SK-N-SH (cell line): ENCODE data around the gene LAMB1. TPM values are rescaled to one million over a fixed set of nuclear protein-coding genes. Genes with fewer than 3 reads are reported as not detected.

Source experiments
- CTCF ChIA-PET: fragments of 300-600, 350-600 bp; formaldehyde crosslinking; extraction: SDS; loops from one replicate; lab custom pipeline; 2021; lab: Yijun Ruan, JAX
- POLR2A ChIA-PET: fragments of 350-600 bp; sonication (Branson Sonifier 250); formaldehyde crosslinking; extraction: SDS; loops from one replicate; lab custom pipeline; 2020; ENCODE audit warnings: antibody characterized with exemption, inconsistent platforms; lab: Yijun Ruan, JAX
- DNase-seq: peaks from one replicate; pipeline ENCODE4 v3.0.0; 2012
- H2AFZ ChIP-seq: fragments of 200-600 bp; sonication (generic); 2 replicates; pipeline ENCODE4 v1.8.1; 2016; ENCODE audit warnings: antibody characterized with exemption, mild to moderate bottlenecking, low read depth
- H3F3A ChIP-seq: fragments of 200-600 bp; sonication (generic); replicated peaks from 2 replicates; pipeline ENCODE3; 2016; ENCODE audit warnings: antibody characterized with exemption, mild to moderate bottlenecking; ENCODE audit not compliant: insufficient read depth
- H3K27ac ChIP-seq, 2 experiments: fragments of 200-500 bp in 1 of 2; fragments of 200-600 bp in 1 of 2; sonication (Bioruptor generic) in 1 of 2; sonication (generic), shearing (Covaris generic) in 1 of 2; 2 replicates each; pipeline versions ENCODE4 v1.5.1 to v1.6.1; 2014 to 2016; ENCODE audit warnings: low read depth in 2 of 2, inconsistent platforms in 1 of 2, low read length in 1 of 2, mild to moderate bottlenecking in 1 of 2, mixed read lengths in 1 of 2
- H3K27me3 ChIP-seq: fragments of 200-600 bp; sonication (generic), shearing (Covaris generic); 2 replicates; pipeline ENCODE4 v1.6.1; 2016; ENCODE audit warnings: mixed run types; ENCODE audit not compliant: insufficient read depth
- H3K36me3 ChIP-seq, 2 experiments: fragments of 200-500 bp in 1 of 2; fragments of 200-600 bp in 1 of 2; sonication (Bioruptor generic) in 1 of 2; sonication (generic) in 1 of 2; replicated peaks in 1 of 2; 2 replicates each; pipeline versions ENCODE3 to v1.5.1; 2014 to 2016; ENCODE audit warnings: low read length in 1 of 2, mild to moderate bottlenecking in 1 of 2; ENCODE audit not compliant: insufficient read depth in 2 of 2, control insufficient read depth in 1 of 2
- H3K4me1 ChIP-seq, 2 experiments: fragments of 200-500 bp in 1 of 2; fragments of 200-600 bp in 1 of 2; sonication (Bioruptor generic) in 1 of 2; sonication (generic), shearing (Covaris generic) in 1 of 2; 2 replicates each; pipeline versions ENCODE4 v1.5.1 to v1.6.1; 2014 to 2016; ENCODE audit warnings: low read depth in 1 of 2, low read length in 1 of 2, mixed run types in 1 of 2; ENCODE audit not compliant: insufficient read depth in 2 of 2, control insufficient read depth in 1 of 2
- H3K4me2 ChIP-seq: fragments of 200-600 bp; sonication (generic), shearing (Covaris generic); 2 replicates; pipeline ENCODE4 v1.6.1; 2017; ENCODE audit warnings: mixed run types
- H3K4me3 ChIP-seq, 2 experiments: fragments of 200-500 bp in 1 of 2; fragments of 200-600 bp in 1 of 2; sonication (Bioruptor generic) in 1 of 2; sonication (generic), shearing (Covaris generic) in 1 of 2; 2 replicates each; pipeline versions ENCODE4 v1.5.1 to v1.8.1; 2014 to 2016; ENCODE audit warnings: low read depth in 2 of 2, inconsistent platforms in 1 of 2, low read length in 1 of 2, mild to moderate bottlenecking in 1 of 2, mixed read lengths in 1 of 2, moderate library complexity in 1 of 2
- H3K79me2 ChIP-seq: fragments of 200-600 bp; sonication (generic); 2 replicates; pipeline ENCODE4 v1.8.1; 2017; ENCODE audit warnings: mild to moderate bottlenecking; ENCODE audit not compliant: insufficient read depth
- H3K9ac ChIP-seq: fragments of 200-600 bp; sonication (generic); 2 replicates; pipeline ENCODE4 v1.6.1; 2017; ENCODE audit warnings: mixed run types
- H3K9me2 ChIP-seq: fragments of 200-600 bp; sonication (generic); 2 replicates; pipeline ENCODE4 v1.6.1; 2017; ENCODE audit warnings: mixed run types
- H3K9me3 ChIP-seq: fragments of 200-600 bp; sonication (generic); 2 replicates; pipeline ENCODE4 v1.6.1; 2017; ENCODE audit warnings: mixed run types, mild to moderate bottlenecking, moderate library complexity
- H4K20me1 ChIP-seq: fragments of 200-600 bp; sonication (generic); 2 replicates; pipeline ENCODE4 v1.6.1; 2017; ENCODE audit warnings: mild to moderate bottlenecking, mixed run types; ENCODE audit not compliant: insufficient read depth
- CHD2 ChIP-seq: fragments of 150-350 bp; IDR thresholded peaks from 2 replicates; pipeline ENCODE4 v1.6.1; 2018; ENCODE audit warnings: low read length; ENCODE audit not compliant: partially characterized antibody
- EP300 ChIP-seq, 2 experiments: IDR thresholded peaks; 2 replicates each; pipeline versions ENCODE4 v1.4.0 to v1.6.1; 2012; ENCODE audit warnings: borderline replicate concordance in 1 of 2, low read depth in 1 of 2, low read length in 1 of 2
- FOSL2 ChIP-seq: IDR thresholded peaks from 2 replicates; pipeline ENCODE4 v1.4.0; 2012; ENCODE audit warnings: low read depth, mild to moderate bottlenecking, moderate library complexity, borderline replicate concordance
- FOXM1 ChIP-seq: IDR thresholded peaks from 2 replicates; pipeline ENCODE4 v1.4.0; 2012; ENCODE audit warnings: low read depth, mild to moderate bottlenecking
- GABPA ChIP-seq: IDR thresholded peaks from 2 replicates; pipeline ENCODE4 v1.4.0; 2012; ENCODE audit warnings: low read depth, mild to moderate bottlenecking
- NRF1 ChIP-seq: IDR thresholded peaks from 2 replicates; pipeline ENCODE4 v1.6.1; 2012; ENCODE audit warnings: low read depth, mild to moderate bottlenecking, low read length
- RAD21 ChIP-seq: IDR thresholded peaks from 2 replicates; pipeline ENCODE4 v1.6.1; 2012; ENCODE audit warnings: mild to moderate bottlenecking, low read length
- RCOR1 ChIP-seq: fragments of 150-350 bp; IDR thresholded peaks from 2 replicates; pipeline ENCODE4 v1.6.1; 2017; ENCODE audit warnings: antibody characterized with exemption, low read length
- SIN3A ChIP-seq: IDR thresholded peaks from 2 replicates; pipeline ENCODE4 v1.6.1; 2012; ENCODE audit warnings: low read depth, mild to moderate bottlenecking, low read length, moderate library complexity, borderline replicate concordance
- TCF12 ChIP-seq: IDR thresholded peaks from 2 replicates; pipeline ENCODE4 v1.4.0; 2012
- YY1 ChIP-seq: IDR thresholded peaks from 2 replicates; pipeline ENCODE4 v1.4.0; 2012; ENCODE audit warnings: low read depth, mild to moderate bottlenecking
- WGBS: methylation state at CpG from one replicate; pipeline ENCODE4 v1.1.6; 2017; ENCODE audit warnings: low lambda C conversion rate; 5-methylcytosine and 5-hydroxymethylcytosine counted together
- polyA plus RNA-seq, 3 experiments: library from polyadenylated mRNA; depleted of rRNA; stranded (reverse); fragments of >200 nt; gene quantifications; 2 replicates each; pipeline ENCODE4 v1.2.3, GENCODE V29; 2012
- TF ChIP-seq, protein P1 (sequence below): IDR thresholded peaks from 2 replicates; pipeline ENCODE4 v1.6.1; 2012; ENCODE audit warnings: mild to moderate bottlenecking, low read depth, low read length, moderate library complexity
- TF ChIP-seq, protein P2 (sequence below): IDR thresholded peaks from 2 replicates; pipeline ENCODE4 v1.4.0; 2012; ENCODE audit warnings: low read depth

LAMB1 gene
- polyA plus RNA-seq, 1 of the 3 experiments (the other 2 are of a cell fraction): 435 TPM

DNA sequence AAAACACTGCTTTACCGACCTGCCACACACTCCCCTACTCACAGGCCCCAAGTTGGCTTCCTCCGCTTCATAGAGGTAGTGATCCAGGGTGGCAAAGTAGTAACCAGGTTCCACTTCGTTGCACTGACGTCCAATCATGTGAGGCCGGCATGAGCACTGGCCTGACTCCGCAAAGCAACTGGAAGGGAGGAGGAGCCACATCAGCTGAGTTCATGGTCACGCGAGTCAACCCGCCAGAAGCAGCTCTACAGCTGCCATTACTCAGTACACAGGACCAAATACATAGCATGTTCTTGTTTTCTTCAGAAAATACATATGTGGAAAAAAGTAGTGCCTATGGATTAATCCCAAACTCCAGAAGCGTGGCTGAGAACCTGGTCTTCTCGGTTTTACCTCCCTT lies 38.5 kb downstream of the LAMB1 start:
- Histone ChIP-seq H3K9me3 (no peaks in the 10 kb centered on the region), H3K9ac (no peak overlapping the region), H3K36me3 (peaks cover 81 to 96% of the 10 kb centered on the region in 2 experiments), H3F3A (peaks cover 28% of the 10 kb centered on the region), H3K9me2 (no peaks in the 10 kb centered on the region), H2AFZ (no peak overlapping the region), H3K4me2 (no peak overlapping the region), H3K79me2 (peaks cover 47% of the 10 kb centered on the region), H4K20me1 (peaks cover 19% of the 10 kb centered on the region), H3K27me3 (no peaks in the 10 kb centered on the region), H3K27ac (no peak overlapping the region), H3K4me1 (peaks cover 2 to 4% of the 10 kb centered on the region in 2 experiments; a peak in 1 of 4 replicates), H3K4me3 (no peak overlapping the region)
- no peak for TF ChIP-seq FOXM1
- TF ChIP-seq, protein P1, sequence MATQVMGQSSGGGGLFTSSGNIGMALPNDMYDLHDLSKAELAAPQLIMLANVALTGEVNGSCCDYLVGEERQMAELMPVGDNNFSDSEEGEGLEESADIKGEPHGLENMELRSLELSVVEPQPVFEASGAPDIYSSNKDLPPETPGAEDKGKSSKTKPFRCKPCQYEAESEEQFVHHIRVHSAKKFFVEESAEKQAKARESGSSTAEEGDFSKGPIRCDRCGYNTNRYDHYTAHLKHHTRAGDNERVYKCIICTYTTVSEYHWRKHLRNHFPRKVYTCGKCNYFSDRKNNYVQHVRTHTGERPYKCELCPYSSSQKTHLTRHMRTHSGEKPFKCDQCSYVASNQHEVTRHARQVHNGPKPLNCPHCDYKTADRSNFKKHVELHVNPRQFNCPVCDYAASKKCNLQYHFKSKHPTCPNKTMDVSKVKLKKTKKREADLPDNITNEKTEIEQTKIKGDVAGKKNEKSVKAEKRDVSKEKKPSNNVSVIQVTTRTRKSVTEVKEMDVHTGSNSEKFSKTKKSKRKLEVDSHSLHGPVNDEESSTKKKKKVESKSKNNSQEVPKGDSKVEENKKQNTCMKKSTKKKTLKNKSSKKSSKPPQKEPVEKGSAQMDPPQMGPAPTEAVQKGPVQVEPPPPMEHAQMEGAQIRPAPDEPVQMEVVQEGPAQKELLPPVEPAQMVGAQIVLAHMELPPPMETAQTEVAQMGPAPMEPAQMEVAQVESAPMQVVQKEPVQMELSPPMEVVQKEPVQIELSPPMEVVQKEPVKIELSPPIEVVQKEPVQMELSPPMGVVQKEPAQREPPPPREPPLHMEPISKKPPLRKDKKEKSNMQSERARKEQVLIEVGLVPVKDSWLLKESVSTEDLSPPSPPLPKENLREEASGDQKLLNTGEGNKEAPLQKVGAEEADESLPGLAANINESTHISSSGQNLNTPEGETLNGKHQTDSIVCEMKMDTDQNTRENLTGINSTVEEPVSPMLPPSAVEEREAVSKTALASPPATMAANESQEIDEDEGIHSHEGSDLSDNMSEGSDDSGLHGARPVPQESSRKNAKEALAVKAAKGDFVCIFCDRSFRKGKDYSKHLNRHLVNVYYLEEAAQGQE: no peak
- TF ChIP-seq RAD21: no peak
- TF ChIP-seq GABPA: no peak
- TF ChIP-seq FOSL2: no peak
- no peak for TF ChIP-seq TCF12
- no peak for TF ChIP-seq RCOR1
- TF ChIP-seq CHD2: no peak
- no peak for TF ChIP-seq YY1
- ChIA-PET CTCF (interaction anchor here (0.8 to 1.3 kb wide), 2 partner anchors 10 to 185 kb away, joined by 3 to 6 read pairs; no protein-coding TSS in a partner anchor), POLR2A (no interaction called here)
- no peak for DNase-seq
- WGBS: 95% methylated on average over 11 of the region's 11 CpGs

DNA sequence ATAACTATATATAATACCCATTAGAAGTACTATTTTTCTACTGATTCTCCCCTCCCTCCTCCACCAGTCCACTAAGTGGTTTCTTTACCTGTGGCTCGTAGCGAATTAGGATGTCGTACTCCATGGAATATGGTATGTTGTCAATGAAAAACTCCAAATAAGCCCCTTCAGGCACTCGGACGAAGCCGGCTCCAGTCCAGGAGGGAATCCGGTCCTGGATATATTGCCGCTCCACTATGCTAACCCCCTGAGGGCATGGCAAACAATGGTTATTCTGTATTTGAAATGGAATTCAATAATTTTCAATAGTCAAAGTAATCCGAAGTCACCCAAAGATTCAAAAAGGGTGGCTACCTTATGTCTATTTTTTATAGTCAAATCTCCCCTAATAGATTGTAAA lies 40.1 kb downstream of the LAMB1 start:
- no peak overlapping the region for H3K9ac ChIP-seq
- no peaks in the 10 kb centered on the region for H3K27me3 ChIP-seq
- POLR2A ChIA-PET: no interaction called here
- H3K9me3 ChIP-seq: no peaks in the 10 kb centered on the region
- peaks cover 2 to 4% of the 10 kb centered on the region in 2 experiments; a peak in 1 of 4 replicates for H3K4me1 ChIP-seq
- H3K9me2 ChIP-seq: no peaks in the 10 kb centered on the region
- no peak overlapping the region for H3K27ac ChIP-seq
- no peak overlapping the region for H3K4me3 ChIP-seq
- no peak for TF ChIP-seq FOXM1
- TF ChIP-seq EP300 (IDR thresholded peaks at IDR 0.05; ENCODE audit: borderline replicate concordance in 1 of 2, low read depth in 1 of 2, low read length in 1 of 2): no peak
- TF ChIP-seq NRF1: no peak
- no peak for TF ChIP-seq RAD21
- TF ChIP-seq, protein P2, sequence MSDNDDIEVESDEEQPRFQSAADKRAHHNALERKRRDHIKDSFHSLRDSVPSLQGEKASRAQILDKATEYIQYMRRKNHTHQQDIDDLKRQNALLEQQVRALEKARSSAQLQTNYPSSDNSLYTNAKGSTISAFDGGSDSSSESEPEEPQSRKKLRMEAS: no peak
- no peak for TF ChIP-seq FOSL2
- no peak for TF ChIP-seq SIN3A
- TF ChIP-seq TCF12: no peak
- no peak for TF ChIP-seq CHD2
- TF ChIP-seq RCOR1: no peak
- H3K4me2 ChIP-seq: no peak overlapping the region
- DNase-seq: no peak
- peaks cover 16% of the 10 kb centered on the region for H4K20me1 ChIP-seq
- H3K36me3 ChIP-seq: peaks cover 84 to 97% of the 10 kb centered on the region in 2 experiments
- peaks cover 34% of the 10 kb centered on the region for H3K79me2 ChIP-seq
- no peak overlapping the region for H2AFZ ChIP-seq
- H3F3A ChIP-seq: peaks cover 37% of the 10 kb centered on the region
- WGBS: 96% methylated on average over 9 of the region's 9 CpGs
- CTCF ChIA-PET: no interaction called here
